Measurements from ENCODE around the gene SNRK. TPM values are rescaled to one million over a fixed set of nuclear protein-coding genes. Genes with fewer than 3 reads are reported as not detected.
A peak's percentile ranks its signal among the peaks of the same experiment; 100 is the strongest.

The SNRK gene
- total RNA-seq, 2 experiments from 2014 or later = 70.7 to 73.6 TPM

DNA sequence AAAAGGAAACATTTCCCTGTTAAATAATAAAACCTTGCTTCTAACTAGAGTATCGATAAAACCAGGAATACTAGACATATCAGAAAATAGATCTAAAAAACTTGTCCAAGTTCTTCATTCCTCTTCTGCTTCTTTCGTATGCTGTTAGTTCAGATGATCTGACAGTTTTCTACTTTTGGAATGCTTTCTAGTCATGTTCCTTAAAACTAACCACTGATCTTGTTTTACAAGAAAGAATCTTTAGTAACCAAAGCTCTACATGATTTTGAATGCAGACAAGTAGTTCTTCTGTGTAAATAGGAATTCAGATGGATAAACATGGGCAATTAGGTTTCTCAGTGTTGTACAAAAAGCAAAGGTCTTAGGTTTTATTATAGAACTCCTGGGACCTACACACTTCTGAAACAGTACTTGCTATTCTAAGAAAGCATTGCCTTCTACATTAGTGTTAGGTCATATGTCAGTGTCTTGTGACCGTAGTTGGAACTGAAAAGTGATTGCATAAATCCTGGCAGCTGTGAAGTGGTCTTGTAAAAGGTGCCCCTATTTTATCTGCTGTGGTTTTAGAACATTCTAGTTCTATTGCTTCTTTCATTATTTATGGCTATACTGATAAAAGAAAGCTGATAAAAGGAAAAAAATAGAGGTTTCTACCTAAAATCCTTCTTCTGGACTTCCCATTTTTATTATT lies 40.7 kb downstream of the SNRK start:
- DNase-seq (no peak), ATAC-seq (ENCODE audit: low read depth) (peak; percentile 77)
- H3K4me3 Mint-ChIP-seq = peak overlapping the region; percentile 40
- H3K4me1 Mint-ChIP-seq = peaks cover 44% of the 10 kb centered on the region
- POLR2A ChIA-PET = interaction anchor here (0.7 to 1.4 kb wide), 2 partner anchors 19 to 21 kb away, joined by 3 to 4 read pairs; no protein-coding TSS in a partner anchor
- H3K27me3 Mint-ChIP-seq = no peaks in the 10 kb centered on the region
- peaks cover 5% of the 10 kb centered on the region for H3K9me3 Mint-ChIP-seq
- H3K36me3 Mint-ChIP-seq = peaks cover 29% of the 10 kb centered on the region
- peak overlapping the region; percentile 68 for H3K27ac Mint-ChIP-seq

DNA sequence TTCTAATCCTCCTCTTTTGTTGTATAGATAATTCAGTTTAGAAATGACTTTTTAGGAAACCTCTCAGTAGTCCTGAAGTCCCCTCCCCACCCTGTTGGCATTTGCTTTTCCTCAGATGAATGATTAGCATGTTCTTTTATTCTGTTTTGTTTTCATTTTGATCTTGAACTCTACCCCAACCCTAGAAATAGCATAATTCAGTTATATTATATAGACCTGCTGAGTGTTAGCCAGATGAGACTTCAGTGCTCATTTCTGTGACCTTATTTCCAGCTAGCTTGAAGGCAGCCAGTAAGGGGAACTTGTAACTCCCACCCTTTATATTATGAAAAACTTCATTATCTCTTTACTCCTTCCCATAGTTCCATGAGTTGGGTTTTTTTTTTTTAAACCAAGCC lies 41.2 kb downstream of the SNRK start:
- peaks cover 30% of the 10 kb centered on the region for H3K36me3 Mint-ChIP-seq
- POLR2A ChIA-PET = interaction anchor here (0.7 to 1.4 kb wide), 2 partner anchors 19 to 20 kb away, joined by 3 to 4 read pairs; no protein-coding TSS in a partner anchor

DNA sequence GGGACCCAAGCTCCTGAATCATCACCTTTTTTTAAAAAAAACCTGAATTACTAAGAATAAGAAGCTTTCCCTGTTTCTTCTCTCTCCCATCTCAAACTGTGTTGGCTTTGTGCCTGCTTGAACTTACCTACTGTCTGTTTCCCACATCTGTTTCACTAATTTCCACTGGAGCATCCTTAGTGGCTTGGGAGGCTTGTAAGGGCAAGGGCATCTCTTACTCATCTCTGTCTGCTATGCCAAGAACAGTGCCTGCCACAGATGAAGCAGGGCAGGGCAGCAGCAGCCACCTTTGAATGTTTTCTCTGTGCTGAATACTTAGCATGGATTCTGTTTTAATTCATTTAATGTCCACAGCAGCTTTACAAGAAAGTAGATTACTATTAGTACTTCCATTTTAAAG lies 42.3 kb downstream of the SNRK start:
- POLR2A ChIA-PET = interaction anchor here (0.5 to 1.4 kb wide), 3 partner anchors 10 to 33 kb away, joined by 3 to 4 read pairs (median 3); no protein-coding TSS in a partner anchor
- no peaks in the 10 kb centered on the region for H3K27me3 Mint-ChIP-seq
- DNase-seq = no peak
- no peak overlapping the region for H3K4me3 Mint-ChIP-seq
- no peak for ATAC-seq (ENCODE audit: low read depth)
- peaks cover 45% of the 10 kb centered on the region for H3K4me1 Mint-ChIP-seq
- peak overlapping the region; percentile 49 for H3K27ac Mint-ChIP-seq
- peaks cover 34% of the 10 kb centered on the region for H3K36me3 Mint-ChIP-seq
- peaks cover 6% of the 10 kb centered on the region for H3K9me3 Mint-ChIP-seq

More for the DNA sequence above, 41.2 kb downstream of the SNRK start:
- ATAC-seq (ENCODE audit: low read depth) (no peak), DNase-seq (no peak)
- no peak overlapping the region for H3K27ac Mint-ChIP-seq
- H3K9me3 Mint-ChIP-seq = peaks cover 5% of the 10 kb centered on the region
- H3K4me1 Mint-ChIP-seq = peaks cover 42% of the 10 kb centered on the region
- peak overlapping the region; percentile 24 for H3K4me3 Mint-ChIP-seq
- H3K27me3 Mint-ChIP-seq = no peaks in the 10 kb centered on the region

DNA sequence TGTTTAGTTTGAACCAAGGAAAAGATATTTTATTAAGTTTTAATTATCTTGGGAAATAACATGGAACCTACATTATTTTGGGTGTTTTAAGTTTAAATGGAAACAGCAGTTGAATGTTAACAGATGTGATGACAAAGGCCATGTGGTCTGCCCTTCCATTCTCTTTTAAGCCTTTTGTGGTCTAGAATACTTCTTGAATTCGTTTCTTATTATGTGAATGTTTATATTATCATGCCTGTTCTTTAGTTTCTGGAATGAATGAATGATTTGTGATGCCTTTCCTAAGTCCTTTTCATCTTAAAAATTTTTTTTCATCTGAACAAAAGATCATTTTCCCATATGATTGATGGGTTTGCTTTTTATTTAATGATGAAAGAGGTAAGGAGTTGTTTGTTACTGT lies 44.6 kb downstream of the SNRK start:
- H3K4me1 Mint-ChIP-seq = peaks cover 35% of the 10 kb centered on the region
- POLR2A ChIA-PET = no interaction called here
- H3K36me3 Mint-ChIP-seq = peaks cover 54% of the 10 kb centered on the region
- H3K4me3 Mint-ChIP-seq = no peak overlapping the region
- ATAC-seq (ENCODE audit: low read depth) (no peak), DNase-seq (no peak)
- no peak overlapping the region for H3K27ac Mint-ChIP-seq
- H3K9me3 Mint-ChIP-seq = peaks cover 15% of the 10 kb centered on the region
- no peaks in the 10 kb centered on the region for H3K27me3 Mint-ChIP-seq

DNA sequence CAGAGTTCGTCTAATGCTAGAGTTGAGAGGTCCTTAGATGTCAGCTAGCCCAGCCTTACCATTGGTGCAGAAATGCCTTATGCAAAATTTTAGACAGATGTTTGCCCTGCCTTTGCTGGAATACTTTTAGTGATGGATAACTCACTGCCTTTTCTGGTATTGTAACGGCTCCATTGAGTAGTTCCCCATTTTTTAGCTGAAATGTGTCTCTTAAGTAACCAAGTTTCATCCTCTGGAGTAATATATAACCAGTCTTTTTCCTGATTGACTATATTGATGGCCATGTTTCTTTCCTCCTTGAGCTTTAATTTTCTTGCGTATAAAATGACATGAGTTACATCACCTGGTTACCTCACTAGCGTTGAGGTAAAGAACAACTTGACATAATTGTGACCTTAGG lies 45.0 kb downstream of the SNRK start:
- peaks cover 31% of the 10 kb centered on the region for H3K4me1 Mint-ChIP-seq
- peaks cover 58% of the 10 kb centered on the region for H3K36me3 Mint-ChIP-seq
- H3K4me3 Mint-ChIP-seq = no peak overlapping the region
- POLR2A ChIA-PET = no interaction called here
- no peaks in the 10 kb centered on the region for H3K27me3 Mint-ChIP-seq
- no peak for ATAC-seq (ENCODE audit: low read depth)
- peaks cover 17% of the 10 kb centered on the region for H3K9me3 Mint-ChIP-seq
- DNase-seq = no peak
- no peak overlapping the region for H3K27ac Mint-ChIP-seq

DNA sequence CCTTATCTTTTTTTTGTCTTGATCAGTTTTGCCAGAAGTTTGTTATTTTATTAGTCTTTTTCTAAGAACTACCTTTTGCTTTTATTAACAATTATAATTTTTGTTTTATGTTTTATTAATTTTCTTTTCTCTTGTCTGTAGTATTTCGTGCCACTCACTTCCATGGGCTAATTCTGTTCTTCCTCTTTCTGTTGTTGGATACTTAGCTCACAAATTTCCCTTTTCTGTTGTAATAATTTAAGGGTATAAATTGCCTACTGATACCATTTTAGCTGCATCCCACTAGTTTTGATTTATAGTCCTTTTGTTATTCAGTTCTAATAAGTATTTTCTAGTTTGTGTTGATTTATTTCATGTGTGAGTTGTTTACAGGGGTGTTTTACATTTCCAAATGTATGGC lies 48.6 kb downstream of the SNRK start:
- POLR2A ChIA-PET = no interaction called here
- Mint-ChIP-seq H3K27ac (no peak overlapping the region), H3K4me1 (peaks cover 9% of the 10 kb centered on the region), H3K36me3 (peaks cover 78% of the 10 kb centered on the region), H3K4me3 (no peak overlapping the region), H3K27me3 (no peaks in the 10 kb centered on the region), H3K9me3 (peaks cover 22% of the 10 kb centered on the region)
- ATAC-seq (ENCODE audit: low read depth) = no peak
- no peak for DNase-seq

DNA sequence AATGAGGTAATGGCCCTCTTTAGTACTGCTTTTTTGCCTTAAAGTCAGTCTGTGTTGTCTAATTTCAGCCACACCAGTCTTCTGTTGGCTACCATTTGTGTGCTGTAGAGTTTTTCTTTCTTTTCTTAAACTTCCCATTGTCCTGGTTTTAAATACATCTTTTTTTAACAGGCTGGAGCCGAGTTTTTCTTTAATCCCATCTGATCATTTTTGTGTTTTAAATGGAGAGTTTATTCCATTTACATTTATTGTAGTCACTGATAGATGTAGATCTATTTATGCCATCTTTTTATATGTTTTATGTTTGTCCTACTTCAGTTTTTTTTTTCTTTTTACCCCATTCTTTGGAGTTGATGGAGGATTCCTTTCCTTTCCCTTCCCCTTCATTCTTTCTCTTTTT lies 49.5 kb downstream of the SNRK start:
- peaks cover 22% of the 10 kb centered on the region for H3K9me3 Mint-ChIP-seq
- no peak overlapping the region for H3K4me3 Mint-ChIP-seq
- no peaks in the 10 kb centered on the region for H3K27me3 Mint-ChIP-seq
- peaks cover 10% of the 10 kb centered on the region for H3K4me1 Mint-ChIP-seq
- no peak for ATAC-seq (ENCODE audit: low read depth)
- DNase-seq = no peak
- POLR2A ChIA-PET = interaction anchor here (0.7 to 1.3 kb wide), 2 partner anchors 10 to 39 kb away, joined by 3 to 4 read pairs; no protein-coding TSS in a partner anchor
- H3K36me3 Mint-ChIP-seq = peaks cover 84% of the 10 kb centered on the region
- H3K27ac Mint-ChIP-seq = no peak overlapping the region

DNA sequence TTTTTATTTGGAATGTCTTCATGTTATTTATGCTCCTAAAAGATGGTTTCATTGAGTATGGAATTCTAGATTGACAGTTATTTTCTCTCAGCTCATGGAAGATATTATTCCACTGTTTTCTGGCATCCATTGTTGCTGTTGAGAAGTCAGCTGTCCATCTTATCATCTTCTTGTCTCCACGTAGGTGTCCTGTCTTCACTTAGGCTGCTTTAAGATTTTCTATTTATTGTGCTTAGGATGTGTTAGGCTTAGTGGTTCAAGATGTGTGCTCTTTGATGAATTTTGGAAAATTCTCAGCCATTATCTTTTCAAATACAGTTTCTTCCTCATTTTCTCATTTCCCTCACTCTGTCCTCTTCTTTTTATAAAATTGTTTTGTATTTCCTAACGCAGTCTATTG lies 52.0 kb downstream of the SNRK start:
- DNase-seq = no peak
- no peak overlapping the region for H3K27ac Mint-ChIP-seq
- peaks cover 22% of the 10 kb centered on the region for H3K9me3 Mint-ChIP-seq
- H3K4me3 Mint-ChIP-seq = no peak overlapping the region
- peaks cover 81% of the 10 kb centered on the region for H3K36me3 Mint-ChIP-seq
- peaks cover 17% of the 10 kb centered on the region for H3K4me1 Mint-ChIP-seq
- H3K27me3 Mint-ChIP-seq = no peaks in the 10 kb centered on the region
- POLR2A ChIA-PET = interaction anchor here (1.2 kb wide), 1 partner anchor 44 kb away, joined by 3 read pairs; no protein-coding TSS in a partner anchor
- no peak for ATAC-seq (ENCODE audit: low read depth)

DNA sequence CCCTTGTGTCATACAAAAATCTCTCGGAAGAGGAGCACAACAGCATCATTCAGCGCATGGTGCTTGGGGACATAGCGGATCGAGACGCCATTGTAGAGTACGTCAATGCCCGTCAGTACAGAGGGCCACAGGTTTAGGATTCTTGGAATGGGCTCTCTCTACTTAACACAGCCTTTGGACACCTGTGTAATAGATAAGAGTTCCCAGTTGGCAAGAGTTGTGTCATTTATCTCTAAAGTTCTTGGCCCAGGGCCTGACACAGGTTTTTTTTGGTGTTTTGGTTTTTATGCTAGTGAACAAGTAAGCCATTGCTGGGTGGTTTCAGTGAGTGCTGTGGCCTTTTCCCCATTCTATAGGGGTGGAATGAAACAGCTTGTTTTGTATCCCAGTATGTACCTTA lies 54.1 kb downstream of the SNRK start:
- DNase-seq = no peak
- POLR2A ChIA-PET = no interaction called here
- H3K4me1 Mint-ChIP-seq = peaks cover 31% of the 10 kb centered on the region
- H3K36me3 Mint-ChIP-seq = peaks cover 82% of the 10 kb centered on the region
- H3K9me3 Mint-ChIP-seq = peaks cover 16% of the 10 kb centered on the region
- H3K27ac Mint-ChIP-seq = no peak overlapping the region
- no peak for ATAC-seq (ENCODE audit: low read depth)
- H3K4me3 Mint-ChIP-seq = no peak overlapping the region
- H3K27me3 Mint-ChIP-seq = no peaks in the 10 kb centered on the region

DNA sequence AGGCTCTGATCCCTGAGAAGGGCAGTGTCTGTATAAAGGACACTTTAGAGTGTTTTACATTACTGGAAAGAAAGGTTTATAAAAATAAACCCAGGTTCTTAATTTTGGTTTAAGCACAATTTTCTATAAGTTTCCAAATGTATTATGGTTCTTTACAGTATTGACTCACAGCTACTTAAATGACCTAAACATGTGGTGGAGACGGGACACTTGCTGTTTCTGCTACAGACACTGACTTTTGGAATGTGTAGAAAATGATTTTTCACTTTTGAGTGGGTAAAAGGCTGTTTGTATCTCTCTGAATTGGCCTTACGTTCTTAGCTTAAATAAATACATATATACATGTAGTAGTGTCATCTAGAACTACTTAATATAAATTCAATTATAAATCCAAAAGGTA lies 55.4 kb downstream of the SNRK start:
- Mint-ChIP-seq H3K4me3 (no peak overlapping the region), H3K27me3 (no peaks in the 10 kb centered on the region), H3K4me1 (peaks cover 43% of the 10 kb centered on the region), H3K27ac (no peak overlapping the region), H3K36me3 (peaks cover 74% of the 10 kb centered on the region), H3K9me3 (peaks cover 8% of the 10 kb centered on the region)
- ATAC-seq (ENCODE audit: low read depth) = no peak
- DNase-seq = no peak
- POLR2A ChIA-PET = no interaction called here

DNA sequence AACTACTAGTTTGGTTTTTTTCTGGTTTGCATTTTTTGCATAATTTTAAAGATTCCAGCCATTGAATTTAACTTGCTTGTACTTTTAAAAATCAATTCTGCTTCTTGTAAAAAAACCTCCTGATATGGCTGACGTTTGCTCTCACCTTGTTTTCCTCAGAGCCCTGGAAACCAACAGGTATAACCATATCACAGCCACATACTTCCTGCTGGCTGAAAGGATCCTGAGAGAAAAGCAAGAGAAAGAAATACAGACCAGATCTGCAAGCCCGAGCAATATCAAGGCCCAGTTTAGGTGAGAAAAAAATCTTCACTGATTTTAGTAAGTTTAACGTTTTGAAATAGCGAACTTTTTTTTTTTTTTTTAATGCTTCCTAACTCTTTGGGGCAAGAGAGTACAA lies 56.8 kb downstream of the SNRK start:
- ATAC-seq (ENCODE audit: low read depth) (no peak), DNase-seq (no peak)
- Mint-ChIP-seq H3K4me3 (peak overlapping the region; percentile 22), H3K4me1 (peaks cover 55% of the 10 kb centered on the region), H3K9me3 (peaks cover 6% of the 10 kb centered on the region), H3K27me3 (no peaks in the 10 kb centered on the region), H3K27ac (peak overlapping the region; percentile 81), H3K36me3 (peaks cover 72% of the 10 kb centered on the region)
- POLR2A ChIA-PET = interaction anchor here (4.9 kb wide), 1 partner anchor 55 kb away, joined by 46 read pairs; the partner anchor contains the start of gene SNRK

DNA sequence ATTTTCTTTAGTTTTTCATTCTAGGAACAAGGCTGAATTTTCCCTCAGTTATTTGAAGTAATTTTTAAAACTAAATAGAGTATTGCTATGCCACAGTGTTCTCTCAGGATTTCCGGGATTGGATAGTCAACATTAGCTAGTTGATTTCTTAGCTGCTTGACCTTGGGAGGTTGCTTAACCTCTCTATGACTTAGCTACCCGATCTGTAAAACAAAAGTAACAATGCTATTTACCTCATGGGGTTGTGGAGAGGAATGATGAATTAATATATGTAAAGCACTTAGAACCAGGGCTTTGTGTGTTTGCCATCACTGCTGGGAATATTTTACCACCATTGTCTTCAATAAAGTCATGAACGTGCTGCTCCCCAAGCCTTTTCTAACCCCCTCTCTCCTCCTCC lies 57.5 kb downstream of the SNRK start:
- DNase-seq (no peak), ATAC-seq (ENCODE audit: low read depth) (no peak)
- Mint-ChIP-seq H3K4me1 (peaks cover 61% of the 10 kb centered on the region), H3K36me3 (peaks cover 72% of the 10 kb centered on the region), H3K4me3 (peak overlapping the region; percentile 22), H3K9me3 (peaks cover under 1% of the 10 kb centered on the region), H3K27me3 (no peaks in the 10 kb centered on the region), H3K27ac (peak overlapping the region; percentile 73)
- POLR2A ChIA-PET = interaction anchor here (1.2 to 4.9 kb wide), 3 partner anchors 46 to 182 kb away, joined by 3 to 46 read pairs (median 42); partner anchors contain the start of gene SNRK

DNA sequence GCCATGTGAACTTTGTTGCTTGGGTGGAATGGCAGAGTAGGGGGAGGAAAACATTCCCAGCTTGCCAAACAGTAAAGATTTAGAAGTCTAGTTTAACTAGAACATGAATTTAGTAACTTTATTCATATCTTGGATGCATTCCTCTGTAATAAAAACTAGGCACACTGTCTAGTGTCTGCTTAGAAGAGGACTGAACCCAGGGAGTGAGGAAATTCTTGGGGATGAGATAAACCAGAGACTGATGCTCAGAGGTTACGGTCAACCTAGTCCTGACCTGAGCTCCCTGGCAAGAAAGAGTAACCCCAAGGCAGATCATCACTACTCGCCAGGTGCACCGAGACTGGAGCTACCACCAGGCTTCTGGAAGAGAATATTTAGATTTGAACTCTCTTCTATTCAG lies 58.2 kb downstream of the SNRK start:
- H3K9me3 Mint-ChIP-seq = no peaks in the 10 kb centered on the region
- peak overlapping the region; percentile 35 for H3K27ac Mint-ChIP-seq
- peaks cover 65% of the 10 kb centered on the region for H3K4me1 Mint-ChIP-seq
- DNase-seq (no peak), ATAC-seq (ENCODE audit: low read depth) (no peak)
- POLR2A ChIA-PET = interaction anchor here (1.2 to 4.9 kb wide), 3 partner anchors 46 to 182 kb away, joined by 3 to 46 read pairs (median 42); partner anchors contain the start of gene SNRK
- H3K36me3 Mint-ChIP-seq = peaks cover 72% of the 10 kb centered on the region
- no peak overlapping the region for H3K4me3 Mint-ChIP-seq
- H3K27me3 Mint-ChIP-seq = no peaks in the 10 kb centered on the region

DNA sequence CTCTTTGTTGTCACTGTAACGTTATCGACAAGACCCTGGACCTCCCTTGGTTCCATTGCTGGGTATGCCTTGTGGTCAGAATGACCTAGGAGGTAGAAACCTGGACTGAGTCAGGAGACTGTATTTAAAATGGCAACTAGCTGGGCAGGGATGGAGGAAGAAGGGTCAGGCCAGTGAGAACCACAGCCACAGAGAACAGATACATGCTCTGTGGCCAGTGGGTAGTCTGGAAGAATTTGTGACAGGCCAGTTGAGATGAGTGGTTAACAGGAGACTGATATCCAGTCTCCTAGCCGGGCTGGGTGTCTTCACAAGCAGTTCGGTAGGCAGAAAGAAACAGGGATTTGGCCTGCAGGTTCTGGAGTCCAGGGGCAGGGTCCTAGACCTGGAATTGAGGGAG lies 58.9 kb downstream of the SNRK start:
- peak overlapping the region; percentile 74 for H3K4me3 Mint-ChIP-seq
- no peak for DNase-seq
- POLR2A ChIA-PET = interaction anchor here (1.2 to 4.9 kb wide), 4 partner anchors 9 to 183 kb away, joined by 3 to 46 read pairs (median 23); partner anchors contain the start of gene SNRK
- peaks cover 71% of the 10 kb centered on the region for H3K36me3 Mint-ChIP-seq
- H3K27me3 Mint-ChIP-seq = no peaks in the 10 kb centered on the region
- no peak for ATAC-seq (ENCODE audit: low read depth)
- peaks cover 64% of the 10 kb centered on the region for H3K4me1 Mint-ChIP-seq
- no peaks in the 10 kb centered on the region for H3K9me3 Mint-ChIP-seq
- peak overlapping the region; percentile 89 for H3K27ac Mint-ChIP-seq

All from activated naive CD8-positive, alpha-beta T cell treated with anti-CD3 and anti-CD28 coated beads, Interleukin-2, amount 10 ng/mL, durations not matched to agents 7 days and 5 days (primary cell).